OCI-LY3 (cell line): Measurements from ENCODE around the gene ARFRP1.

Experiments used
- EZH2phosphoT487 ChIP-seq: fragments of 200-600 bp; shearing (Covaris generic); IDR thresholded peaks from 2 replicates; pipeline ENCODE4 v1.6.1; 2018; ENCODE audit warnings: antibody characterized with exemption, mixed run types, low read depth
- TF ChIP-seq, protein P1 (sequence below): fragments of 200-600, 300-600 bp; sonication (generic); IDR thresholded peaks from 2 replicates; pipeline ENCODE4 v1.5.1; 2014; ENCODE audit warnings: antibody characterized with exemption, low read length, low read depth

GRCh38 chr20:63664143-63664851 is 43.5 kb downstream of the ARFRP1 start:
- TF ChIP-seq, protein P1, sequence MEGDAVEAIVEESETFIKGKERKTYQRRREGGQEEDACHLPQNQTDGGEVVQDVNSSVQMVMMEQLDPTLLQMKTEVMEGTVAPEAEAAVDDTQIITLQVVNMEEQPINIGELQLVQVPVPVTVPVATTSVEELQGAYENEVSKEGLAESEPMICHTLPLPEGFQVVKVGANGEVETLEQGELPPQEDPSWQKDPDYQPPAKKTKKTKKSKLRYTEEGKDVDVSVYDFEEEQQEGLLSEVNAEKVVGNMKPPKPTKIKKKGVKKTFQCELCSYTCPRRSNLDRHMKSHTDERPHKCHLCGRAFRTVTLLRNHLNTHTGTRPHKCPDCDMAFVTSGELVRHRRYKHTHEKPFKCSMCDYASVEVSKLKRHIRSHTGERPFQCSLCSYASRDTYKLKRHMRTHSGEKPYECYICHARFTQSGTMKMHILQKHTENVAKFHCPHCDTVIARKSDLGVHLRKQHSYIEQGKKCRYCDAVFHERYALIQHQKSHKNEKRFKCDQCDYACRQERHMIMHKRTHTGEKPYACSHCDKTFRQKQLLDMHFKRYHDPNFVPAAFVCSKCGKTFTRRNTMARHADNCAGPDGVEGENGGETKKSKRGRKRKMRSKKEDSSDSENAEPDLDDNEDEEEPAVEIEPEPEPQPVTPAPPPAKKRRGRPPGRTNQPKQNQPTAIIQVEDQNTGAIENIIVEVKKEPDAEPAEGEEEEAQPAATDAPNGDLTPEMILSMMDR, result no peak
- TF ChIP-seq EZH2phosphoT487, result no peak
